Right atrium auricular region (tissue), 2 donors: ENCODE measurements around the gene SSR3. TPM values are rescaled to one million over a fixed set of nuclear protein-coding genes. Genes with fewer than 3 reads are reported as not detected.

Experiments
- DNase-seq: peaks from one replicate; pipeline ENCODE4 v3.0.0-alpha.2; 2019; ENCODE audit warnings: low spot score
- H3K27ac ChIP-seq, 2 donors: fragments of 200-600 bp; sonication (generic); 1 replicate in 1 of 2; 2 replicates in 1 of 2; pipeline ENCODE4 v1.5.1; 2016 to 2019
- H3K27me3 ChIP-seq, 2 donors: fragments of 200-600 bp; sonication (generic); one replicate each; pipeline versions ENCODE4 v1.5.1 to v1.6.0; 2017 to 2019
- H3K36me3 ChIP-seq: fragments of 200-600 bp; sonication (generic); one replicate; pipeline ENCODE4 v1.5.1; 2016
- H3K4me1 ChIP-seq, 2 donors: fragments of 200-600 bp; sonication (generic); one replicate each; pipeline versions ENCODE4 v1.5.1 to v1.6.0; 2017 to 2019
- H3K4me3 ChIP-seq, 2 donors: fragments of 200-600 bp; sonication (generic); 1 replicate in 1 of 2; 2 replicates in 1 of 2; pipeline ENCODE4 v1.5.1; 2017 to 2019; ENCODE audit warnings: mild to moderate bottlenecking in 1 of 2, moderate library complexity in 1 of 2
- H3K9me3 ChIP-seq, 2 donors: fragments of 200-600 bp; sonication (generic); one replicate each; pipeline ENCODE4 v1.5.1; 2019
- CTCF ChIP-seq, 2 donors: fragments of 200-600 bp; sonication (generic); IDR thresholded peaks; one replicate each; pipeline ENCODE4 v1.5.1; 2019; ENCODE audit warnings: antibody characterized with exemption in 2 of 2
- total RNA-seq, 2 donors: library from RNA; depleted of rRNA; stranded (reverse); fragments of >200 nt; gene quantifications; one replicate each; pipeline ENCODE4 v1.1.0, GENCODE V29; 2016

SSR3 gene
- total RNA-seq, 2 donors from 2014 or later, result 109 TPM

- no peaks in the 10 kb centered on the region for H3K4me1 ChIP-seq
- H3K4me3 ChIP-seq, result no peak overlapping the region
- no peak for DNase-seq
- no peaks in the 10 kb centered on the region for H3K27me3 ChIP-seq
- H3K9me3 ChIP-seq, result no peaks in the 10 kb centered on the region
- no peak for TF ChIP-seq CTCF (IDR thresholded peaks at IDR 0.05)
- no peaks in the 10 kb centered on the region for H3K36me3 ChIP-seq
- H3K27ac ChIP-seq, result peak overlapping the region in 1 of 2 donors; percentile 29
Measured at GRCh38 chr3:156518726-156519125, 36.2 kb downstream of the SSR3 start.

- TF ChIP-seq CTCF (IDR thresholded peaks at IDR 0.05), result no peak
- Histone ChIP-seq H3K36me3 (no peaks in the 10 kb centered on the region), H3K9me3 (no peaks in the 10 kb centered on the region), H3K4me1 (no peaks in the 10 kb centered on the region), H3K27ac (no peak overlapping the region), H3K27me3 (no peaks in the 10 kb centered on the region), H3K4me3 (no peak overlapping the region)
- DNase-seq, result no peak
Measured at GRCh38 chr3:156516961-156517360, 38.0 kb downstream of the SSR3 start.

- Histone ChIP-seq H3K36me3 (no peaks in the 10 kb centered on the region), H3K27me3 (no peaks in the 10 kb centered on the region), H3K9me3 (no peaks in the 10 kb centered on the region), H3K4me1 (no peaks in the 10 kb centered on the region), H3K4me3 (no peak overlapping the region), H3K27ac (no peak overlapping the region)
- TF ChIP-seq CTCF (IDR thresholded peaks at IDR 0.05), result no peak
- DNase-seq, result no peak
Measured at GRCh38 chr3:156516284-156516683, 38.6 kb downstream of the SSR3 start.

- TF ChIP-seq CTCF (IDR thresholded peaks at IDR 0.05), result no peak
- DNase-seq, result no peak
- no peak overlapping the region for H3K4me3 ChIP-seq
Measured at GRCh38 chr3:156513619-156514018, 41.3 kb downstream of the SSR3 start.

GRCh38 chr3:156511987-156512677 is 42.8 kb downstream of the SSR3 start:
- H3K27me3 ChIP-seq, result no peaks in the 10 kb centered on the region
- H3K36me3 ChIP-seq, result no peaks in the 10 kb centered on the region
- no peak overlapping the region for H3K4me3 ChIP-seq
- DNase-seq, result no peak
- H3K27ac ChIP-seq, result no peak overlapping the region
- no peak for TF ChIP-seq CTCF (IDR thresholded peaks at IDR 0.05)
- H3K4me1 ChIP-seq, result no peaks in the 10 kb centered on the region
- H3K9me3 ChIP-seq, result no peaks in the 10 kb centered on the region

More at GRCh38 chr3:156513619-156514018, 41.3 kb downstream of the SSR3 start:
- H3K4me1 ChIP-seq, result no peaks in the 10 kb centered on the region
- H3K9me3 ChIP-seq, result no peaks in the 10 kb centered on the region
- H3K27me3 ChIP-seq, result no peaks in the 10 kb centered on the region
- H3K27ac ChIP-seq, result no peak overlapping the region
- H3K36me3 ChIP-seq, result no peaks in the 10 kb centered on the region
